Body of pancreas (tissue), 4 donors: ENCODE data around the gene CDH4.

Experiments used
- CTCF ChIP-seq, 7 experiments: fragments of 450-650 bp in 4 of 7; fragments of 200-600 bp in 3 of 7; sonication (generic) in 3 of 7; IDR thresholded peaks; one replicate each; pipeline ENCODE4 v1.5.1; 2016 to 2019; ENCODE audit warnings: antibody characterized with exemption in 7 of 7
- POLR2A ChIP-seq, 3 donors: fragments of 450-650 bp; IDR thresholded peaks; one replicate each; pipeline ENCODE4 v1.6.1; 2016; ENCODE audit warnings: antibody characterized with exemption in 3 of 3, mild to moderate bottlenecking in 2 of 3

DNA sequence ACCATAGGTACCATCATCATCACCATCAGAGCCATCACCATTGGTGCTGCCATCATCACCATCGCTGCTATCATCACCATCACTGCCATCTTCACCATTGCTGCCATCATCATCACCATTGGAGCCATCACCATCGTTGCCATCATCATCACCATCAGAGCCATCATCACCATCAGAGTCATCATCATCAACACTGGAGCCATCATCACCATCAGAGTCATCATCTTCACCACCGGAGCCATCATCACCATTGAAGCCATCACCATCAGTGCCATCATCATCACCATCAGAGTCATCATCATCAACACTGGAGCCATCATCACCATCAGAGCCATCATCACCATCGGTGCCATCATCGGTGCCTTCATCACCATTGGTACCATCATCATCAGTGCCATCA is 474.9 kb downstream of the CDH4 start:
- TF ChIP-seq CTCF (IDR thresholded peaks at IDR 0.05) (no peak), POLR2A (IDR thresholded peaks at IDR 0.05) (no peak)
